OCI-LY3 (cell line): ENCODE measurements around the gene DTNA.

ENCODE experiments used
- H2AFZ ChIP-seq: fragments of 200-600, 300-600 bp; shearing (Covaris generic); 2 replicates; pipeline ENCODE4 v1.6.0; 2014; ENCODE audit warnings: antibody characterized with exemption, low read depth, low read length
- H3K27ac ChIP-seq: fragments of 200-600, 300-600 bp; sonication (generic); 2 replicates; pipeline ENCODE4 v1.5.1; 2014; ENCODE audit warnings: mild to moderate bottlenecking, low read length, moderate library complexity, mixed read lengths
- H3K27me3 ChIP-seq: fragments of 200-600, 300-600 bp; sonication (generic); 2 replicates; pipeline ENCODE4 v1.6.1; 2014; ENCODE audit warnings: low read depth, low read length, mixed read lengths
- H3K36me3 ChIP-seq: fragments of 200-600, 300-600 bp; sonication (generic); replicated peaks from 2 replicates; pipeline ENCODE3; 2014; ENCODE audit warnings: low read depth, low read length, mixed read lengths
- H3K4me1 ChIP-seq: fragments of 300-600, 200-600 bp; sonication (generic); 2 replicates; pipeline ENCODE4 v1.6.1; 2014; ENCODE audit warnings: low read length, mixed read lengths
- H3K4me2 ChIP-seq: fragments of 200-600, 300-600 bp; sonication (generic); 2 replicates; pipeline ENCODE4 v1.6.1; 2014; ENCODE audit warnings: low read length, mixed read lengths
- H3K4me3 ChIP-seq: fragments of 300-600, 200-600 bp; sonication (generic); 2 replicates; pipeline ENCODE4 v1.5.1; 2014; ENCODE audit warnings: antibody characterized with exemption, mild to moderate bottlenecking, low read length, moderate library complexity
- H3K79me2 ChIP-seq: fragments of 300-600, 200-600 bp; shearing (Covaris generic); 2 replicates; pipeline ENCODE4 v1.6.1; 2014; ENCODE audit warnings: mild to moderate bottlenecking, low read length, mixed read lengths
- H3K9ac ChIP-seq: fragments of 300-600, 200-600 bp; shearing (Covaris generic); 2 replicates; pipeline ENCODE4 v1.6.0; 2014; ENCODE audit warnings: mild to moderate bottlenecking, low read length, moderate library complexity
- H3K9me3 ChIP-seq: fragments of 200-600, 300-600 bp; shearing (Covaris generic); 2 replicates; pipeline ENCODE4 v1.6.1; 2014; ENCODE audit warnings: low read length, mixed read lengths; ENCODE audit not compliant: insufficient read depth
- H4K20me1 ChIP-seq: fragments of 200-600, 300-600 bp; sonication (generic); 2 replicates; pipeline ENCODE4 v1.6.1; 2016; ENCODE audit warnings: low read length, mixed read lengths; ENCODE audit not compliant: insufficient read depth
- EZH2phosphoT487 ChIP-seq: fragments of 200-600 bp; shearing (Covaris generic); IDR thresholded peaks from 2 replicates; pipeline ENCODE4 v1.6.1; 2018; ENCODE audit warnings: antibody characterized with exemption, mixed run types, low read depth
- TF ChIP-seq, protein P1 (sequence below): fragments of 200-600, 300-600 bp; sonication (generic); IDR thresholded peaks from 2 replicates; pipeline ENCODE4 v1.5.1; 2014; ENCODE audit warnings: antibody characterized with exemption, low read length, low read depth

DTNA gene

DNA sequence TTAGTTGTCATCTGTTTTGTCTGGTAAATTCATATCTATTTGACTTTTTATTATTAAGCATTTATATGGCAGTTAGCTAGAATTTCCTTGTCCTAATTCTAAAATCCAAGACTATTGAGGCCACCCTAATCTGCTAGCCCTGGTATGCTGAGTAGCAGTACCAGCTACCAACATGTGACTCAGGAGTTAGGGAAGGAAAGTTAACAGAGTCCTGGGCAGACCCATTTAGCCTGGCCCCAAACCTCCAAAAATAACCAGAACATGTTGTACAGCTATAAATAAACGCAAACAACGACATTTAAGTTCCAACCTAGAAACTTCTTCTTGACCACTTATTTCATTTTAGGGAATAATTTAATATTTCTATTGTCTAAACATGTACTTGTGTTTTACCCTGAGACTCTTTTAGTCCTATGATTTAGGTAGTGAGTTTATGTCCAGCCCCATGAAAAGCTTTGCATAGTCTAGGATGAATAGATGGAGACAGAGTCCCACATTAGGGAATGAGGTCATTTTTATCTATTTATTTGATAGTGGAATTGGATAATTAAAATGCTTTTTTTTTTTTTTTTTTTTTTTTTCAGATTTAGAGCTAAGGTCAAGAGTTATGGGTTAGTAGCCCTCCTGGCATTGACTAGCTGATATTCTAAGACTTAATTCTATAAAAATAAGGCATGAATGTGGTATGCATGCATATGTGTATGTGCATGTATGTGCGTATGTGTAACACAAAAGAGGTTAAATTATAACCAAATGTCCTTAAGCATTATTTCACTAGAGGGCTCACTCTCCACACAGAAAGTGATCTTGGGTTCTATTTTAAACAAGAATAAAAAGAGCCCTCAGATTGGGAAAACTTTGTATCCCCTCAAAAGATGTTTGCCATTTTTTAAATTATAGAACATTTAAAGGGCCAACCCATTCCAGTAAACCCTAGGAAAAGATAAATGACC lies 171.1 kb downstream of the DTNA start:
- H3K27ac ChIP-seq: no peak overlapping the region

DNA sequence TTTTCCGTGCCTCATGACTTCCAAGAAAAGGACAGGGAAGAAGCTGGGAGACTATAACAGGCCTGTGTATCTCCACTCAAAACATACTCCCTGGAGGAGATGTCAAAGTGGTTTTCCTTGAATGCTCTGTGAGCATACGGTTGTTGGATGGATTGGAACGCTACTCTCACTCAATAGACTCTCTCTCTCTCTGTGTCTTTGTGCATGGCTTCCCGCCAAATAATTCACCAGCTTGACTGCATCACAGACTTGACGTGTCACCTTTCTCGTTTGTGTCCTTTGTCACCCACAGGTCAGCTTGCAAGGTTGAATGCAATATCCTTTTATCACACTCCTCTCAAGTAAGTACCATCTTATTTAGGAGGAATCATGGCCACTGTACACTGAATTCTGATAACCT lies 174.3 kb downstream of the DTNA start:
- H2AFZ ChIP-seq: no peak overlapping the region
- no peaks in the 10 kb centered on the region for H3K27me3 ChIP-seq
- H3K4me2 ChIP-seq: no peak overlapping the region
- no peaks in the 10 kb centered on the region for H3K79me2 ChIP-seq
- H3K9me3 ChIP-seq: no peaks in the 10 kb centered on the region
- H3K9ac ChIP-seq: no peak overlapping the region
- no peaks in the 10 kb centered on the region for H3K36me3 ChIP-seq
- TF ChIP-seq EZH2phosphoT487: no peak
- TF ChIP-seq, protein P1, sequence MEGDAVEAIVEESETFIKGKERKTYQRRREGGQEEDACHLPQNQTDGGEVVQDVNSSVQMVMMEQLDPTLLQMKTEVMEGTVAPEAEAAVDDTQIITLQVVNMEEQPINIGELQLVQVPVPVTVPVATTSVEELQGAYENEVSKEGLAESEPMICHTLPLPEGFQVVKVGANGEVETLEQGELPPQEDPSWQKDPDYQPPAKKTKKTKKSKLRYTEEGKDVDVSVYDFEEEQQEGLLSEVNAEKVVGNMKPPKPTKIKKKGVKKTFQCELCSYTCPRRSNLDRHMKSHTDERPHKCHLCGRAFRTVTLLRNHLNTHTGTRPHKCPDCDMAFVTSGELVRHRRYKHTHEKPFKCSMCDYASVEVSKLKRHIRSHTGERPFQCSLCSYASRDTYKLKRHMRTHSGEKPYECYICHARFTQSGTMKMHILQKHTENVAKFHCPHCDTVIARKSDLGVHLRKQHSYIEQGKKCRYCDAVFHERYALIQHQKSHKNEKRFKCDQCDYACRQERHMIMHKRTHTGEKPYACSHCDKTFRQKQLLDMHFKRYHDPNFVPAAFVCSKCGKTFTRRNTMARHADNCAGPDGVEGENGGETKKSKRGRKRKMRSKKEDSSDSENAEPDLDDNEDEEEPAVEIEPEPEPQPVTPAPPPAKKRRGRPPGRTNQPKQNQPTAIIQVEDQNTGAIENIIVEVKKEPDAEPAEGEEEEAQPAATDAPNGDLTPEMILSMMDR: no peak
- no peaks in the 10 kb centered on the region for H3K4me1 ChIP-seq
- no peak overlapping the region for H3K4me3 ChIP-seq
- no peak overlapping the region for H3K27ac ChIP-seq
- no peaks in the 10 kb centered on the region for H4K20me1 ChIP-seq

More for the DNA sequence above, 171.1 kb downstream of the DTNA start:
- H3K9me3 ChIP-seq: no peaks in the 10 kb centered on the region
- no peak overlapping the region for H3K9ac ChIP-seq
- H3K4me2 ChIP-seq: no peak overlapping the region
- H3K4me3 ChIP-seq: no peak overlapping the region
- H3K4me1 ChIP-seq: no peaks in the 10 kb centered on the region
- H4K20me1 ChIP-seq: no peaks in the 10 kb centered on the region
- H3K27me3 ChIP-seq: no peaks in the 10 kb centered on the region
- no peaks in the 10 kb centered on the region for H3K79me2 ChIP-seq
- TF ChIP-seq, protein P1: peak; percentile 48
- no peak for TF ChIP-seq EZH2phosphoT487
- no peak overlapping the region for H2AFZ ChIP-seq
- no peaks in the 10 kb centered on the region for H3K36me3 ChIP-seq

DNA sequence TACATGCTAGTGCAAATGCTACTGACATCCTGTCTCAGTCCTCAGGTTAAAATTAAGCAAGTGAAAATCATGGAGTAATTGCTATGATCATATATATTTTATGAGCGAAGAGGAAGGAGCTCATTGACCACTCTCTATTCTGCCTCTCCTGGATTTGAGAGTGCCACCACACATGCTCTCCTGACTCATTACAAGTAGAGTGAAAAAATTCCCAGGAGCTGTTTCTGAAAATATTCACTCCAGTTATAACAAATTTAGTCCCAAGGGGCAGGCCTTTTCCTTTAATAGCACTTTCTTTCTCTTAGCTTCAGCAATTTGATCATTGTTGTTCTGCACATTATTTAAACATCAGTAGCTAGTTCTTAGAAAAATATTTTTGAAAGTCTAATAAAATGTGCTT lies 176.1 kb downstream of the DTNA start:
- TF ChIP-seq, protein P1: no peak
- TF ChIP-seq EZH2phosphoT487: no peak
- H4K20me1 ChIP-seq: no peaks in the 10 kb centered on the region
- no peak overlapping the region for H3K4me3 ChIP-seq
- H3K27ac ChIP-seq: no peak overlapping the region
- H3K27me3 ChIP-seq: no peaks in the 10 kb centered on the region
- H2AFZ ChIP-seq: no peak overlapping the region
- no peaks in the 10 kb centered on the region for H3K79me2 ChIP-seq
- H3K36me3 ChIP-seq: no peaks in the 10 kb centered on the region
- H3K4me1 ChIP-seq: no peaks in the 10 kb centered on the region
- no peaks in the 10 kb centered on the region for H3K9me3 ChIP-seq
- H3K9ac ChIP-seq: no peak overlapping the region
- H3K4me2 ChIP-seq: no peak overlapping the region

DNA sequence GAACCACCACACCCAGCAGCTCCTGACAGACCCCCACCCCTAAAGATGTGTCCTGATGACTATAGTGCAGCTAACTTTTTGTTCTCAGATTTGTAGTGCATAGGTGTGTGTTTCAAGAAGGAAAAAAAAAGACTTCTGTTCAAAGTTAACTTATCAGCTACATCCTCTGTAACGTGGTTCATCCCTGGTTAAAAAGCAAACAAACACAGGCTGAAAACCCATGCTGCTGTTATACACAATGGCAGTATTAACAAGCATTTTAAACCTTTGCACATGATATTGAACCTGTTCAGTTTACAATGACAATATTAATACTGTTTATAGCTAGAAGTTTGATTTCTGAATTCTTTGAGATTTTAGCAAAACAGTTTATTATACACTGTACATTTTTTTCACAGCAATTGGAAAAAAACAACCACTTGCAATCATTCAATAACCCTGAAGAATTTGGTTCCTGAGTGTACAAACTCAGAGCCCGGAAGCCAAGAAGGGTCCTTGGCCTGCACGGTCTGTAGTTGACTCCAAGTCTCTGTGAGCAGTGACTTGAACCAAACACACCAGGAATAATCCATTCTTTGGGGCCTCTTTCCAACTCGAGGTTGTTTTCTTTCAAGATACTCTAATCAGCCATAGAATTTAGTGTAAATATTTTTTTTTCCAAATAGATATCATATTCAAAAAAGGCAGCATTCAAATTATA lies 177.9 kb downstream of the DTNA start:
- Histone ChIP-seq H4K20me1 (no peaks in the 10 kb centered on the region), H3K4me3 (no peak overlapping the region), H3K27me3 (no peaks in the 10 kb centered on the region), H3K4me2 (no peak overlapping the region), H3K9ac (no peak overlapping the region), H2AFZ (no peak overlapping the region), H3K36me3 (peaks cover 2% of the 10 kb centered on the region), H3K79me2 (no peaks in the 10 kb centered on the region), H3K4me1 (no peaks in the 10 kb centered on the region), H3K9me3 (peaks cover 3% of the 10 kb centered on the region; the same call in 1 of the 2 replicates), H3K27ac (no peak overlapping the region)
- TF ChIP-seq, protein P1: no peak
- TF ChIP-seq EZH2phosphoT487: no peak
